SK-N-SH (cell line): ENCODE results near the gene MAP2K5.

Experiments
- CTCF ChIP-seq: fragments of 200-600 bp; sonication (generic); IDR thresholded peaks from 2 replicates; pipeline ENCODE4 v1.6.1; 2017; ENCODE audit warnings: antibody characterized with exemption, mild to moderate bottlenecking, moderate library complexity
- RAD21 ChIP-seq: IDR thresholded peaks from 2 replicates; pipeline ENCODE4 v1.6.1; 2012; ENCODE audit warnings: mild to moderate bottlenecking, low read length

- TF ChIP-seq CTCF (no peak), RAD21 (no peak)
These were observed 29.3 kb downstream of the MAP2K5 start for GRCh38 chr15:67571648-67572415.
